Lower lobe of right lung (tissue), 2 donors: Measurements from ENCODE around the gene OR9Q1. TPM values are rescaled to one million over a fixed set of nuclear protein-coding genes. Genes with fewer than 3 reads are reported as not detected.

ENCODE experiments used
- ATAC-seq, 2 donors: fragments of 200-7000 bp; cut with Tn5 transposase; one replicate each; pipeline ENCODE4 v1.9.1; 2020 to 2022; ENCODE audit warnings: mild to moderate bottlenecking in 2 of 2, moderate library complexity in 2 of 2
- DNase-seq: peaks from one replicate; pipeline ENCODE4 v3.0.0-alpha.2; 2020
- H3K27ac ChIP-seq: fragments of 200-600 bp; one replicate; pipeline ENCODE4 v1.8.0; 2022
- H3K27me3 ChIP-seq: fragments of 200-600 bp; one replicate; pipeline ENCODE4 v1.8.0; 2022; ENCODE audit warnings: low read depth
- H3K36me3 ChIP-seq: fragments of 200-600 bp; one replicate; pipeline ENCODE4 v1.8.0; 2022; ENCODE audit warnings: mild to moderate bottlenecking
- H3K4me1 ChIP-seq: fragments of 200-600 bp; one replicate; pipeline ENCODE4 v1.8.0; 2022
- H3K4me3 ChIP-seq: fragments of 200-600 bp; one replicate; pipeline ENCODE4 v1.8.0; 2022; ENCODE audit warnings: mild to moderate bottlenecking
- H3K9me3 ChIP-seq: fragments of 200-600 bp; one replicate; pipeline ENCODE4 v1.8.0; 2022
- intact Hi-C: fragments of 100-400 bp; cut with DNase I; formaldehyde crosslinking; loops from one replicate; pipeline ENCODE4 v1.11.0; 2022
- total RNA-seq: library from RNA; stranded (reverse); fragmentation: NEBNext Ultra II Directional; extraction: Animal tissue kit (Norgen Biotek cat#: 25700); gene quantifications from one replicate; pipeline ENCODE4 v1.2.1, GENCODE V29; 2021
- TF ChIP-seq, protein P1 (sequence below): fragments of 200-600 bp; IDR thresholded peaks from one replicate; pipeline ENCODE4 v1.8.0; 2022; ENCODE audit warnings: antibody characterized with exemption, mild to moderate bottlenecking
- donor health status: DM: no; HTN: yes; CAD: no; lungs with severe emphysema.

Gene OR9Q1
- total RNA-seq, 1 donor from 2014 or later, result not detected

DNA sequence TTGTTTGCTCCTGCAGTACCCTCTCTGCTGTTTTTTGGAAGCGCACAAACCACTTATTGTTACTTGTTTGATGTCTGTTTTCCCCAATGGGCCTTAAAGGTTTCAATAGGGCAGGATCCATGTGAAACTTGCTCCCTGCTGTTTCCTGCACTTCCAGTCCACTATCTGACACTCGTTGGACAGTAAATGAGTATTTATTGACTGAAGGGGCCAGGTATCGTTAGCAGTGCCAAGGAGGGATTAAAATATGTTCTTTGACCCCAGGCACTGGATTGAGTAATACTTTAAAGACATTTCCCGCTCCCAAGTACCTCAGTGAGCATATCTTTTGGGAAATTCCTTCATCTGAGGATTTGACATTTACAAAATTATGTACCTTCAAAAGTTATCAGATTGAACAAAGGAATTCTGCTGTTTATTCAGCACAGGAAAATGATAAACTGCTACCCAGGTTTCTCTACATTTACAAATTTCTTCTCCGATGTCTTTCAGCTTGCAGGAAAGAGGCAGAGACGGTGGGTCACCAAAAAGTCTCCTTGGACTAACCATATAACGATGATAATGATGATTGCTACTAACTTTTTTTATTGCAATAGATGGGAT lies 141.9 kb downstream of the OR9Q1 start:
- TF ChIP-seq, protein P1, sequence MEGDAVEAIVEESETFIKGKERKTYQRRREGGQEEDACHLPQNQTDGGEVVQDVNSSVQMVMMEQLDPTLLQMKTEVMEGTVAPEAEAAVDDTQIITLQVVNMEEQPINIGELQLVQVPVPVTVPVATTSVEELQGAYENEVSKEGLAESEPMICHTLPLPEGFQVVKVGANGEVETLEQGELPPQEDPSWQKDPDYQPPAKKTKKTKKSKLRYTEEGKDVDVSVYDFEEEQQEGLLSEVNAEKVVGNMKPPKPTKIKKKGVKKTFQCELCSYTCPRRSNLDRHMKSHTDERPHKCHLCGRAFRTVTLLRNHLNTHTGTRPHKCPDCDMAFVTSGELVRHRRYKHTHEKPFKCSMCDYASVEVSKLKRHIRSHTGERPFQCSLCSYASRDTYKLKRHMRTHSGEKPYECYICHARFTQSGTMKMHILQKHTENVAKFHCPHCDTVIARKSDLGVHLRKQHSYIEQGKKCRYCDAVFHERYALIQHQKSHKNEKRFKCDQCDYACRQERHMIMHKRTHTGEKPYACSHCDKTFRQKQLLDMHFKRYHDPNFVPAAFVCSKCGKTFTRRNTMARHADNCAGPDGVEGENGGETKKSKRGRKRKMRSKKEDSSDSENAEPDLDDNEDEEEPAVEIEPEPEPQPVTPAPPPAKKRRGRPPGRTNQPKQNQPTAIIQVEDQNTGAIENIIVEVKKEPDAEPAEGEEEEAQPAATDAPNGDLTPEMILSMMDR, result no peak
- Histone ChIP-seq H3K36me3 (no peaks in the 10 kb centered on the region), H3K4me3 (no peak overlapping the region), H3K9me3 (no peaks in the 10 kb centered on the region), H3K4me1 (no peaks in the 10 kb centered on the region), H3K27ac (no peak overlapping the region), H3K27me3 (no peaks in the 10 kb centered on the region)
- intact Hi-C loops, result no loop called here
- no peak for ATAC-seq
- no peak for DNase-seq

DNA sequence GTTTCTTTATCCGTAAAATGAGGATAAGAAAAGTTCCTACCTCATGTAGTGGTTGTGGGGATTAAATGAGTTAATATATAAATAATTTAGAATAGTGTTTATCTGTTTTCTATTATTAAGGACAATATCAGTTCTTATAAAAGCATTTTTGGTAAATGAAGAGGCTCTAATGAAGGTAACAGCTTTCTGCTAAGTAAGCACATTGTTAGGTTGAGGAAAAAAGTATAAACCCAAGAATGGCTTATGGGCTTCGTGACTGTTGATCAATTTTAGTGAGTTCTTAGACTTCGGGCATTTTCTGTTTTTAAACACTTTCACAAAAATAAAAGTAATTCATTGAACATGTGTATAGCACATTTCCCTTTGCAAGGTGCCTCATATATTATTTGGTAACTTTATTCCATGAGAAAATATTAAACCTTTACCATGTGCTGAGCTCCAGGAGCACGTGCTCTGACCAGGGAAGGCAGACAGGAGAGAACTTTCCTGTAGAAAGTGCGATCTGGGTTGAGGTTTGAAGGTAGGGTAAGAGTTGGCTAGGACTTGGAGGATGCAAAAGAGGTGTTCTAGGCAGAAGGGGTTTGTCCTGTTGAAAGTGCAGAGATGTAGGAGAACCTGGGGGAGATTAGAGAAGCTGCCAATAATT lies 153.9 kb downstream of the OR9Q1 start:
- no peaks in the 10 kb centered on the region for H3K27me3 ChIP-seq
- no peak overlapping the region for H3K4me3 ChIP-seq
- intact Hi-C loops, result no loop called here
- no peak overlapping the region for H3K27ac ChIP-seq
- no peaks in the 10 kb centered on the region for H3K36me3 ChIP-seq
- ATAC-seq, result no peak
- no peaks in the 10 kb centered on the region for H3K4me1 ChIP-seq
- TF ChIP-seq, protein P1, result no peak
- no peak for DNase-seq
- H3K9me3 ChIP-seq, result no peaks in the 10 kb centered on the region

GRCh38 chr11:58178444-58178843 lies 154.8 kb downstream of the OR9Q1 start:
- Histone ChIP-seq H3K27me3 (no peaks in the 10 kb centered on the region), H3K4me1 (no peaks in the 10 kb centered on the region), H3K27ac (no peak overlapping the region), H3K36me3 (no peaks in the 10 kb centered on the region), H3K9me3 (no peaks in the 10 kb centered on the region), H3K4me3 (no peak overlapping the region)
- TF ChIP-seq, protein P1, result no peak
- intact Hi-C loops, result no loop called here
- no peak for DNase-seq
- ATAC-seq, result no peak

GRCh38 chr11:58179648-58180047 lies 156.0 kb downstream of the OR9Q1 start:
- Histone ChIP-seq H3K27ac (no peak overlapping the region), H3K36me3 (no peaks in the 10 kb centered on the region), H3K4me1 (no peaks in the 10 kb centered on the region), H3K27me3 (no peaks in the 10 kb centered on the region), H3K4me3 (no peak overlapping the region), H3K9me3 (no peaks in the 10 kb centered on the region)
- peak; percentile 42 for DNase-seq
- intact Hi-C loops, result no loop called here
- TF ChIP-seq, protein P1, result no peak
- no peak for ATAC-seq

DNA sequence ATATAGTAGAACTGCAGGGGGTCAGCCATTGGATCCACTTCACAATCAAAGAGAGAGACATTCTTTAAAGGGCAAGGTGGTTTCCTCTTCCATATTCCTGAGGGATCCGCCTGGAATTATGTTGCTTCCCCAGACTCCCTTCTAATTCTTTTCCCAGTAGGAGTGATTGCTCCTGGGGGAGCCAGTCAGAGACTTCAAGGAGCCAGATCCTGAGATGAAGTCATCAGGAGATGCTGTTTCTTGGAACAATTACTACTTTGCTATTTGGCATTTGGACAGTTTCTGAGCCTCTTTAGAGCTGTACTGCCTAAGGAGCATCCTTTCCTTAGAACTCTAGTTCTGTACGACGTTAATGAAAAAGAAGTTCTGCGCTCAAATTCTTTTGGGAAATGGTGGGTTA lies 163.3 kb downstream of the OR9Q1 start:
- TF ChIP-seq, protein P1, result no peak
- Histone ChIP-seq H3K27ac (no peak overlapping the region), H3K27me3 (no peaks in the 10 kb centered on the region), H3K4me3 (no peak overlapping the region), H3K4me1 (no peaks in the 10 kb centered on the region), H3K9me3 (no peaks in the 10 kb centered on the region), H3K36me3 (no peaks in the 10 kb centered on the region)
- ATAC-seq, result no peak
- intact Hi-C loops, result no loop called here
- DNase-seq, result no peak
